K562 (cell line): ENCODE data around the gene AKT1S1.

Experiments
- ARID3A ChIP-seq: IDR thresholded peaks from 2 replicates; pipeline ENCODE4 v1.6.1; 2012; ENCODE audit warnings: low read depth, low read length, improper control_type of control experiment, borderline replicate concordance
- COPS2 ChIP-seq: fragments of 450-650 bp; conservative IDR thresholded peaks from 2 replicates; pipeline ENCODE4 v1.6.1; 2016; ENCODE audit warnings: mild to moderate bottlenecking, moderate library complexity
- CTCF ChIP-seq, 3 experiments: IDR thresholded peaks in 2 of 3; conservative IDR thresholded peaks in 1 of 3; 2 replicates each; pipeline ENCODE4 v1.5.1; 2011 to 2012; ENCODE audit warnings: low read length in 3 of 3, mild to moderate bottlenecking in 3 of 3, control low read depth in 2 of 3, improper control_type of control experiment in 1 of 3, inconsistent platforms in 1 of 3, low read depth in 1 of 3, mixed read lengths in 1 of 3, moderate library complexity in 1 of 3; ENCODE audit not compliant: insufficient read depth in 2 of 3
- ELF1 ChIP-seq: fragments of 200-800 bp; sonication (Bioruptor generic); IDR thresholded peaks from 2 replicates; pipeline ENCODE4 v1.6.1; 2016; ENCODE audit warnings: missing genetic modification characterization, missing compliant biosample characterization
- GABPA ChIP-seq: fragments of 200-800 bp; sonication (Bioruptor generic); conservative IDR thresholded peaks from 2 replicates; pipeline ENCODE4 v1.6.1; 2016; ENCODE audit warnings: low read depth, missing genetic modification characterization, missing compliant biosample characterization
- GTF2E2 ChIP-seq: fragments of 200-800 bp; sonication (Bioruptor generic); IDR thresholded peaks from 2 replicates; pipeline ENCODE4 v1.6.1; 2016; ENCODE audit warnings: missing genetic modification characterization, missing compliant biosample characterization
- NFRKB ChIP-seq: fragments of 450-650 bp; IDR thresholded peaks from 2 replicates; pipeline ENCODE4 v1.6.1; 2016; ENCODE audit warnings: low read depth
- POLR2AphosphoS5 ChIP-seq: IDR thresholded peaks from 2 replicates; pipeline ENCODE4 v1.6.1; 2011; ENCODE audit warnings: mild to moderate bottlenecking, low read depth, low read length, moderate library complexity; ENCODE audit not compliant: control insufficient read depth, insufficient read depth
- RBM14 ChIP-seq: fragments of 200-400 bp; formaldehyde crosslinking; IDR thresholded peaks from 2 replicates; pipeline ENCODE4 v1.6.1; 2018; ENCODE audit warnings: low read depth, mild to moderate bottlenecking, low read length, moderate library complexity, borderline replicate concordance; ENCODE audit not compliant: insufficient read depth
- RCOR1 ChIP-seq, 2 experiments: IDR thresholded peaks; 2 replicates each; pipeline ENCODE4 v1.6.1; 2012; ENCODE audit warnings: low read depth in 2 of 2, low read length in 2 of 2, borderline replicate concordance in 1 of 2, improper control_type of control experiment in 1 of 2
- SMAD3 ChIP-seq: fragments of 450-650 bp; formaldehyde crosslinking; conservative IDR thresholded peaks from 2 replicates; pipeline ENCODE4 v1.4.0; 2020; ENCODE audit warnings: mild to moderate bottlenecking
- TFAP4 ChIP-seq: sonication (generic); formaldehyde crosslinking; IDR thresholded peaks from 2 replicates; pipeline ENCODE4 v1.8.0; 2022; ENCODE audit warnings: missing genetic modification reagents, mild to moderate bottlenecking, moderate library complexity, borderline replicate concordance
- ZBTB34 ChIP-seq: fragments of 250-450 bp; sonication (Bioruptor Pico); IDR thresholded peaks from 2 replicates; pipeline ENCODE4 v1.8.0; 2021; ENCODE audit warnings: mild to moderate bottlenecking, moderate library complexity
- ZNF175 ChIP-seq: fragments of 200-800 bp; sonication (Bioruptor generic); IDR thresholded peaks from 2 replicates; pipeline ENCODE4 v1.6.1; 2016; ENCODE audit warnings: low read depth, mild to moderate bottlenecking, missing genetic modification characterization, missing compliant biosample characterization

GRCh38 chr19:49911381-49912145 lies 34.4 kb upstream of the AKT1S1 start:
- TF ChIP-seq CTCF (IDR thresholded peaks at IDR 0.05 in 2 of 3, conservative IDR thresholded peaks at IDR 0.05 in 1 of 3; ENCODE audit: insufficient read depth in 2 of 3, low read depth in 1 of 3, low read length in 3 of 3), result no peak
- TF ChIP-seq SMAD3 (CRISPR knock-in tag), result no peak
- TF ChIP-seq ARID3A, result no peak
- no peak for TF ChIP-seq NFRKB
- no peak for TF ChIP-seq TFAP4 (CRISPR knock-in tag)
- no peak for TF ChIP-seq RBM14
- no peak for TF ChIP-seq POLR2AphosphoS5
- TF ChIP-seq GTF2E2 (tag), result no peak
- no peak for TF ChIP-seq ZBTB34 (CRISPR knock-in tag)
- no peak for TF ChIP-seq ELF1 (tag)
- TF ChIP-seq COPS2, result no peak
- no peak for TF ChIP-seq GABPA (tag)
- no peak for TF ChIP-seq RCOR1 (IDR thresholded peaks at IDR 0.05; ENCODE audit: borderline replicate concordance in 1 of 2, low read depth in 2 of 2, low read length in 2 of 2)
- TF ChIP-seq ZNF175, result no peak
